Spinal cord (tissue), 10 donors: ENCODE measurements around the gene CHI3L2. TPM values are rescaled to one million over a fixed set of nuclear protein-coding genes. Genes with fewer than 3 reads are reported as not detected.

Experiments
- DNase-seq, 6 donors: peaks; one replicate each; pipeline versions ENCODE4 v3.0.0 to v3.0.0-alpha.2; 2013 to 2015; ENCODE audit warnings: low spot score in 6 of 6, low read depth in 4 of 6
- H3K27ac ChIP-seq: one replicate; pipeline ENCODE4 v1.5.1; 2013; ENCODE audit warnings: low read depth, low read length, control low read depth
- H3K27me3 ChIP-seq: one replicate; pipeline ENCODE4 v1.6.1; 2013; ENCODE audit warnings: low read length; ENCODE audit not compliant: control insufficient read depth, insufficient read depth
- H3K36me3 ChIP-seq: one replicate; pipeline ENCODE4 v1.6.1; 2013; ENCODE audit warnings: low read length; ENCODE audit not compliant: control insufficient read depth, insufficient read depth
- H3K4me1 ChIP-seq: one replicate; pipeline ENCODE4 v1.6.1; 2013; ENCODE audit warnings: low read length; ENCODE audit not compliant: control insufficient read depth, insufficient read depth
- H3K4me3 ChIP-seq: one replicate; pipeline ENCODE4 v1.5.1; 2013; ENCODE audit warnings: low read depth, low read length, control low read depth
- H3K9me3 ChIP-seq: one replicate; pipeline ENCODE4 v1.6.1; 2013; ENCODE audit warnings: low read length; ENCODE audit not compliant: control insufficient read depth, insufficient read depth
- WGBS: methylation state at CpG from one replicate; pipeline ENCODE4 v1.1.5; 2013; ENCODE audit warnings: missing lambda C conversion rate; ENCODE audit not compliant: insufficient coverage; 5-methylcytosine and 5-hydroxymethylcytosine counted together
- polyA plus RNA-seq, 2 donors: library from polyadenylated mRNA; unstranded; fragments of 120-200 nt; gene quantifications; one replicate each; pipeline ENCODE4 v1.2.1, GENCODE V29; 2013; ENCODE audit not compliant: insufficient read length in 2 of 2
- small RNA-seq: library from RNA; depleted of rRNA; stranded (forward); fragments of <200 nt; gene quantifications from one replicate; pipeline ENCODE3, GENCODE V24; 2014; ENCODE audit warnings: low replicate concordance
- total RNA-seq, 2 donors: library from RNA; depleted of rRNA in 1 of 2; stranded (reverse); fragments of 120-200 nt in 1 of 2; fragments of >200 nt in 1 of 2; gene quantifications; one replicate each; pipeline versions ENCODE4 v1.2.3 to v1.2.4, GENCODE V29; 2013 to 2014
- donor health status: healthy.

CHI3L2 gene
- total and polyA plus RNA-seq, 4 donors = 0.47 to 0.94 (median 0.89) TPM; not detected in 1

DNA sequence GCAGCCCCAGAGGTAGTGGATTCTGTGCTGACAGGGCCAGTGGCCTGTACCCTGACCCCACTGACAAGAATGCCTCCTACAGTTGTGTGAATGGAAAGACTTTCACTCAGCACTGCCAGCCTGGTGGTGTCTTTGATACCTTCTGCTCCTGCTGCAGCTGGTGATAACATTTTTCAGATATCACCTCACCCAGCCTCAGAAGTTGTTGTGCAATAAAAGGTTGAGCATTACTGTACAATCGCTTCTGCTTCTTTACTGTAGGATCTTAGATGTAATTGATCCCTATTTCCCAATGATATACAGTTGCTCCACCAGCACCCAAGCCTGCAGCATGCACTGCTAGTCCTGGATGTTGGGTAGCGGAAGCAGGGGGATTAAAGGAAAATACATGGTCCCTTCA, 58.4 kb downstream of the CHI3L2 start:
- Histone ChIP-seq H3K9me3 (no peaks in the 10 kb centered on the region), H3K4me1 (no peaks in the 10 kb centered on the region), H3K4me3 (no peak overlapping the region), H3K27me3 (peaks cover 2% of the 10 kb centered on the region), H3K36me3 (no peaks in the 10 kb centered on the region), H3K27ac (no peak overlapping the region)
- DNase-seq = no peak
- no CpG with 5 or more reads among the region's 2 CpGs for WGBS

DNA sequence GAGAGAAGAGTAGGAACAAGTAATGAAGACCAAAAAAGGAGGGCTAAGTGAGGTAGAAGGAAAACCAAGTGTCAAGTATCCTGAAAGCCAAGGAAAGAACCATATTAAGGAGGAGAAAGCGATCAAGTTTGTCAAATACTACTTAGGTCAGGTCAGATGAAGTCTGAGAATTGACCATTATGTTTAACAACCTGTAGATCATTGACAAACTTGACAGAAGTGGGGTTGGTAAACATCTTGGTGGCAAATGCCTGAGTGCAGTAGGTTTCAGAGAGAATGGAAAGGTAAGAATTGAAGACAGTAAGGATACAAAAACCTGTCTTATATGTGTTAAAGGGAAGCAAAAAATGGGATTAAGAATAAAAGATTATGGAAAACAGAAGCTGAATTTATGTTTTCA, 59.4 kb downstream of the CHI3L2 start:
- H3K4me1 ChIP-seq = no peaks in the 10 kb centered on the region
- WGBS = 33% methylated on average over 1 of the region's 1 CpG

DNA sequence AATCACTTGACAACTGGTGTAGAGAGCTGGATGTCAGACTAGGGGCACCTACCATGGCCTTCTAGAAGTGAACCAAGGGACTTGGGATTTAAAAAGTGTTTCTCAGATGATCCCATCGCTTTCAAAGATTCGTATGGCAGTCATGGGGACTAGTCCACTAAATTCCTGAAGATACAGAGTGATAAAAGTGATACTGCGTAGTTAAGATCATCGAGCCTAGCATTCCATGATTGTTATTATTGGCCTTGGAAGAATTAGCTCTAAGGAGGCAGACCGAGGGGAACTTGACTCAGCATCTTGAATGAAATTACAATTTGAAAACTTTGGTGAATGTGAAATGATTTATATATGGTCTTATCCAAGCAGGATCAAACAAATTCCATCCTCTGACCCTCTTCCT, 61.9 kb downstream of the CHI3L2 start:
- Histone ChIP-seq H3K27ac (no peak overlapping the region), H3K4me3 (no peak overlapping the region), H3K27me3 (peaks cover 2% of the 10 kb centered on the region), H3K9me3 (no peaks in the 10 kb centered on the region), H3K4me1 (no peaks in the 10 kb centered on the region), H3K36me3 (no peaks in the 10 kb centered on the region)
- DNase-seq = no peak
- WGBS = 49% methylated on average over 3 of the region's 5 CpGs

More for the DNA sequence above, 59.4 kb downstream of the CHI3L2 start:
- peaks cover 2% of the 10 kb centered on the region for H3K27me3 ChIP-seq
- no peaks in the 10 kb centered on the region for H3K36me3 ChIP-seq
- no peaks in the 10 kb centered on the region for H3K9me3 ChIP-seq
- no peak overlapping the region for H3K27ac ChIP-seq
- DNase-seq = no peak
- no peak overlapping the region for H3K4me3 ChIP-seq

DNA sequence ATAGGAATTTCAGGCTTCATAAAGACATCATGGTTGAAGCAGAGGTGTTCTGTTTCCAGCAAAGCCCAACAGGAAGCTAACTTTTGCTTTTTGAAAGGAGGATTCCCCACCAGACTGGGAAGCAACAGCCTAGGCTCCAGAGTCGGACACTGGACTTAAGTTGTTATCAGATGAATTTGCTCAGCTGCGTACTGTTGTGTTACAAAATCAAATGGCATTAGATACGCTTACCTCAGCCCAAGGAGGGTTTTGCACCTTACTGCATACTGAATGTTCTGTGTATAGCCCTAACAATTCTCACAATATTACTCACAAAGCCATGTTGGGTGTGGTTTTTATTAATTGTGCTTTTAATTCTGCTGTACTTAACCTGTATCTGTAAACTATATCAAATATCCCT, 62.6 kb downstream of the CHI3L2 start:
- H3K36me3 ChIP-seq = no peaks in the 10 kb centered on the region
- 80% methylated on average over 1 of the region's 3 CpGs for WGBS
- H3K4me3 ChIP-seq = no peak overlapping the region
- H3K9me3 ChIP-seq = no peaks in the 10 kb centered on the region
- H3K4me1 ChIP-seq = no peaks in the 10 kb centered on the region
- H3K27me3 ChIP-seq = peaks cover 2% of the 10 kb centered on the region
- DNase-seq = no peak
- no peak overlapping the region for H3K27ac ChIP-seq

DNA sequence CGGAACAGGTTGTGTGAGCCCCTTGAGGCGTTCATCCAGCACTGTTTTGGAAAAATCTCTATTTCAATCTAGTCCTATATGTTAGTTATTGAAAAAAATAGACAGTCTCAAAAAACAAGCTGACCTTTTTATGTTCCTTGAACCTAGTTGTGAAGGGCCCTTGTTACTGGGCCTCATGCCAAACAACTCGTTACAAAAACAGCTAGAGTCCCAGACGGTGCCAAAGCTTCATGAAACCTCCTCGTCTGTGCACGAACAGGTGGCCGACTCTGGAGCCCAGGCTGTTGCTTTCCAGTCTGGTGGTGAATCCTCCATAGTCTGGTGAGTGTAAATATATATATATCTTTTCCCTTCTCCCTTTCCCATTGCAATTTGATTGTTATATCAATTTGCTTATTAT, 63.1 kb downstream of the CHI3L2 start, which contains the start of gene CHIA:
CHIA (plus strand) TSS at position 222 of the 400 bp plus-strand sequence. CDS start 19,617 bp downstream, outside the sequence.
- Histone ChIP-seq H3K27me3 (peaks cover 2% of the 10 kb centered on the region), H3K4me3 (no peak within 1 kb of the TSS), H3K27ac (no peak within 1 kb of the TSS), H3K9me3 (no peaks in the 10 kb centered on the region), H3K4me1 (no peaks in the 10 kb centered on the region), H3K36me3 (no peaks in the 10 kb centered on the region)
- DNase-seq = peak in 1 of 6 donors; percentile 36
- 40% methylated on average over 1 of the region's 7 CpGs for WGBS

Small RNA genes within 50 kb of the gene (small RNA-seq; reads per million reads assigned to genes)
- not detected for gene AL355816.1

Other genes starting within 250 kb of the CHI3L2 start
- 10 to 100 TPM; 49.5 to 70.2 TPM for gene DRAM2, start 87.6 kb upstream of the CHI3L2 start, total RNA-seq
- gene DRAM2, start 87.6 kb upstream of the CHI3L2 start, polyA plus RNA-seq = 10 to 100 TPM; 40.2 to 41.7 TPM
- gene CEPT1, start 87.5 kb upstream of the CHI3L2 start, total RNA-seq = 10 to 100 TPM; 50.5 to 69.5 TPM
- 10 to 100 TPM; 36.9 to 37.3 TPM for gene CEPT1, start 87.5 kb upstream of the CHI3L2 start, polyA plus RNA-seq
- 10 to 100 TPM in 1 of 2 donors, 1 to 10 TPM in 1; 7.1 to 10.3 TPM for gene DENND2D, start 27.1 kb upstream of the CHI3L2 start, total RNA-seq
- 1 to 10 TPM; 1.9 to 3.7 TPM for gene DENND2D, start 27.1 kb upstream of the CHI3L2 start, polyA plus RNA-seq
- not detected for gene CHIA, start 63.1 kb downstream of the CHI3L2 start, total RNA-seq
- not detected for gene CHIA, start 63.1 kb downstream of the CHI3L2 start, polyA plus RNA-seq
- 1 to 10 TPM; 2.9 to 3.0 TPM for gene OVGP1, start 200.0 kb downstream of the CHI3L2 start, total RNA-seq
- 1 to 10 TPM; 4.9 to 9.9 TPM for gene OVGP1, start 200.0 kb downstream of the CHI3L2 start, polyA plus RNA-seq
- 10 to 100 TPM; 20.1 to 27.3 TPM for gene WDR77, start 221.5 kb downstream of the CHI3L2 start, total RNA-seq
- gene WDR77, start 221.5 kb downstream of the CHI3L2 start, polyA plus RNA-seq = 10 to 100 TPM; 41.2 to 47.5 TPM
- 100 to 1,000 TPM; 344 to 409 TPM for gene ATP5PB, start 221.8 kb downstream of the CHI3L2 start, total RNA-seq
- gene ATP5PB, start 221.8 kb downstream of the CHI3L2 start, polyA plus RNA-seq = 100 to 1,000 TPM; 333 to 365 TPM
- gene C1orf162, start 246.3 kb downstream of the CHI3L2 start, total RNA-seq = 1 to 10 TPM; 2.9 to 3.7 TPM
- gene C1orf162, start 246.3 kb downstream of the CHI3L2 start, polyA plus RNA-seq = 1 to 10 TPM; 5.5 to 6.2 TPM